ENCODE results near the gene RASGRF1.
"Not testable (repeated sequence)": the region's sequence is repeated elsewhere in the genome, so short reads cannot be mapped to it uniquely, and the experiment has no call there.

RASGRF1 gene

DNA sequence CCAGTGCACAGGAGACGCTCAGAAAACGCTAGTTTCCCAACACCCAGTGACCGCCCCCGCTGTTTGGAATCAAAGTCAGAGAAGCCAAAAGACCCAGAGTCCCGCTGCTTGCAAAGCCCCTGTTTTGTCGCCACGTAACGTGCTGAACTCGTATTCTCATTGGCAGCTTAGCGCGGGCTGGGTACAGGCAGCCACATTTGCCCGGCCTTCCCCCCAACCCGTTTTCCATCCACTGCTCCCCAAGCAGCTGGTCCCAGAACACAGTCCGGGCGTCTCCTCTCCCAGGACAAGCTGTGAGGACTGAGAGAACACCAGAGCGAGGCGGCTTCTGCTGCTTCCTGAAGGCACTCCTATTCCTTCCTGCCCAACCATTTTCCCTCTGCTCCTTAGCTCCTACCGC, 54.8 kb downstream of the RASGRF1 start:
- no peak for DNase-seq

DNA sequence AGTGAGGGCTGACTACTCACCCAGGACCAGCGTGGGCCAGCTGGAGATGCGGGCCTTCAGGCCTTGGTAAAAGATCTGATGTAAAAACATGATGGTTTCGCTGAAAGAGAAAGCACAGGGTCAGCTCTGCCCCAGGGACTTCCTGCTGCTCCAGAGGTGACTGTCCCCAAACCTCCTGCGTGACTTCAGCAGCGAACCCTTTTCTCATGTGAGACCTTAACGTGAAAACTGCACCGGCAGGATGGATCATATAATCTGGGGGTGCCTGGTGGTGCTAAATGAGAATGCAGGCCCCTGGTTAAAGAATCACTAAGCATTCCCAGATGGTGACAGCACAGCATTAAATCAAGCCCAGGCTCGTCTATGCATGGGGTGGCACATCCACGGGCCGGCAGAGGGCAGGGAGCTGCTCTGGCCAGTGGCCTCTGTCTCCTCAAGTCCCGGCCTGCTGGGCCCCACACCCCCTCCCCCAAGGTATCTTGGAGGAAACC, 55.4 kb downstream of the RASGRF1 start:
- DNase-seq: no peak

DNA sequence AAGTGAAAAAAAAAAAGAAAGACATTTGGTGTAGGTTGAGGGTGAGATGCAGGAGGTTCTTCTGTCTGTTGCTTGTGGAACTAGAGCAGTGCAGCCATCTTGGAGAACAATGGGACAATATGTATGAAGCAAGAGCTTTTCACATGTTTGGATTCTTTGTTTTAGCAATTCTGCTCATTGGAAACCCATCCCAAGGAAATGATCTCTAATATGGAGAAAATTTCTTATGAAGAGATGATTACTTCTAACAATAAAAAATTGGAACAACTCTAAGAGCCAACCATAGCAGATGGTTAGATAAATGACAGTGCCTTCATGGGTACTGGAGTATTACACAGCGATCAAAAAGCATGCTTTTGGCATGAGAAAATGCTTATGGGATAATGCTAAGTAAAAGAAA, 56.3 kb downstream of the RASGRF1 start:
- no peak for DNase-seq

DNA sequence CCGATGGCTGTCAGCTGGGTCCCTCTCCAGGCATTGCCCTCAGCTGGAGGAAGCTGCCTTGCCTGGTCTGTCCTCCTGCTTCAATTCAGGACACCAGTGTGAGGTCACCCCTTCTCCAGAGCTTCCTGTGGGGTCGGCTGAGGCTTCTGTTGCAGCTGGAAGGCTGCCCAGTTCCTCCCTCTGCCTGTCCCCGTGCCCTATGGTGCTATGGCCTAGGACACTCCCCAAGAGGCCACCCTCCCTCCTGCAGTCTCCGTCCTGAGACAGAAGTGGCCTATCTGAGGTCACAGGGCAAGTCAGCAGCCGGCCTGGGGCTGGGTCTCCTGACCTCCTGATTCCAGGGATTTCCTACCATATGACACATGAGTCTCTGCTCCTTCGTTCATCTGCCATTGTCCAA, 57.9 kb downstream of the RASGRF1 start:
- no peak for DNase-seq

DNA sequence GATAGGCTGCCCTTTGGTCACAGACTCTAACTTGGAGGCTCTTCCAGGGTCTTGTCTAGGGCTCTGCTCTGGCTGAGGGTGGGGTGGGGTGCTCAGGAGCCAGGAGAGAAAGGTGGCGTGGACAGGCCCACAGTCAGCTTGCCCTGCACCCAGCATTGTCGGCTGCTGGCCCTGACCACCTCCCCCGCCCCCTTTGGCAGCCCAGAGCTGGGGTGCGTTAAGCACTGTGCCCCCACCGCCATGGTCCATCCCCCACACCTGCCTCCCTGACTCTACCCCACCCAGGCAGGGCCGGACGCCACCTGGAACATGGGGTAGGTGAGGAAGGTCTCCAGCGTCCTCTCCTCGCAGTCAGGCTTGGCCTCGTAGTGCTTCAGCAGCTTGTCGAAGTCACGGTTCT, 58.8 kb downstream of the RASGRF1 start:
- no peak for DNase-seq

- no peak for DNase-seq
Observed at GRCh38 chr15:79031201-79031600, 59.4 kb downstream of the RASGRF1 start.

- no peak for DNase-seq
Observed at GRCh38 chr15:79030470-79030869, 60.1 kb downstream of the RASGRF1 start.

- no peak for DNase-seq
Observed at GRCh38 chr15:79028411-79028964, 62.1 kb downstream of the RASGRF1 start.

DNA sequence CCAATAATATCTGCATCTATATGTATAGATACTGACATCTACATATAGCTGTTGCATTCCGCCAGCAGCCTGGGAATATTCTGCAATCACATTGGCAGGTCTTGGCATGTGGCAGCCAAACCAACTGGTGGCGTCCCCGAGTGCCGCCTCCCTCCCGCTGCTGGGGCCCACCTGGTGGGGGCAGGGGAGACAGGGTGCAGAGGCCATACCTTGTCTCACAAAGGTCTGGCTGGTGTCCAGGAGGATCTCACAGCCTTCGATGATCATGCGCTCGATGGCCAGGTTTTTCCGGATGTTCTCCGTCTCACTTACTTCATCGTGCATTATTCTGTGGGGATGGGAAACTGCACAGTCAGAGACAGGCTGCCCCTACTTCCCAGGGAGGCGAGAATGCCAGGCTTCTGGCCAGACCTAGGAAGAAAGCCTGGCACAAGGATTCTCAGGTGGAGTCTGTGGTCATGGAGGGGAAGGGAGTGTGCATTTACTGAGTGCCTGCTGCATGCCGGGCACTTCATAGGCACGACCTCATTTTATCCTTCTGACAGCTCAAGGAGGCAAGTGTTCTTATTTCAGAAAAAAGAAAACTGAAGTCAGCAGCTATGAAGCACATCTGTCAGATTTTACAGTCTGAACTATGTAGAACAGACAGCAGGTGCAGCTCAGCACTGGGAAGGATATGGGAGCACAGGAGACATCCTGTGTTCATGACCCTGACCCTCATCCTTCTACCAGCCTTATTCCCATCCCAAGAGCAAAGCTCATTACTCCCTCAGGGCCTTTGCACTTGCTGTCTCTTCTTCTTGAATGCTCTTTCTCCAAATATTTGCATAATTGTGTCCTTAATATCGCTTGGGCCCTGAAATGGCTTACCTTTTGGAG, 62.8 kb downstream of the RASGRF1 start:
- no peak for DNase-seq

DNA sequence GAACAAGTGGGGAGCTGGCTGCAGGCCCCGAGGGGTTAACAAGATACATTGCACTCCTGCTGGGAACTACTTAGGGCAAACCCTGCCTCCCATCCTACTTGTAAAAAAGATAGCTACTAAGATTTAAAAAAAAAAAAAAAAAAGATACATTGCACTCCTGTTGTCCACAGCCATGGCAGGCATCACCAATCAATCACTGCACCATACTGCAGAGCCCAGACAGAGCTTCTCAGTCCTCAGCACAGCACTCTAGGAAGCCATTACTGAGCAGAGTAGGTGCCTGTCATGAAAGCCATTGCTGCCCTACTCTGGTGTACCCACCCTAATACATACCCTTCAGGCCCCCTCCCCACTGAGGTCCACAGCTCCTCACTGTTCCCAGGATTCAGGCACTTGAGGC, 64.8 kb downstream of the RASGRF1 start:
- no peak for DNase-seq

DNA sequence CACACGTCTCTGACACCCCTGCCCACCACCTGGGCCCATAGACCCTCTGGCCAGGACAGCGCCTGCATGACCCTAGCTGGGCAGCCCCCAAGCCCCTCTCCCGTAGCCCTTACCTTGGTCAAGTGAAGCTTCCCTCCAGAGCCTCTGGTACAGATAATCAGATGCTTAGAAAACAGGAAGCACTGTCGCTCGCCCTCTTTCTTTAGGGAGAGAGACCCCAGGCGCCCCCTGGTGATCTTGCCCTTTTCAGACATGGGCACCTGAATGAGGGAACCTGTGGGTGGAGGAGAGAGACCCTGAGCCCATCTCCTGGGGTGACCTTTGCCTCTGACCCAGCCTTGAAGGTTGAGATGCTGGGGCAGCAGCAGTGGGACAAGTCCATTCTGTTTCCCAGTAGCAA, 65.4 kb downstream of the RASGRF1 start:
- DNase-seq: no peak

DNA sequence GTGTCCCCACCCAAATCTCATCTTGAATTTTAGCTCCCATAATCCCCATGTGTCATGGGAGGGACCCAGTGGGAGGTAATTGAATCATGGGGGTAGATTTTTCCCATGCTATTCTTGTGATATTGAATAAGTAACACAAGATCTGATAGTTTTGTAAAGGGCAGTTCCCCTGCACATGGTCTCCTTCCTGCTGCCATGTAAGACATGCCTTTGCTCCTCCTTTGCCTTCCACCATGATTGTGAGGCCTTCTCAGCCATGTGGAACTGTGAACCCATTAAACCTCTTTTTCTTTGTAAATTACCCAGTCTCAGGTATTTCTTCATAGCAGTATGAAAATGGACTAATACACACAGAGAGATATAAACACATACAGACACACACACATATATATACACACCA, 66.1 kb downstream of the RASGRF1 start:
- not testable (repeated sequence) for DNase-seq

GRCh38 chr15:79023918-79024317, 66.7 kb downstream of the RASGRF1 start:
- DNase-seq: no peak

DNA sequence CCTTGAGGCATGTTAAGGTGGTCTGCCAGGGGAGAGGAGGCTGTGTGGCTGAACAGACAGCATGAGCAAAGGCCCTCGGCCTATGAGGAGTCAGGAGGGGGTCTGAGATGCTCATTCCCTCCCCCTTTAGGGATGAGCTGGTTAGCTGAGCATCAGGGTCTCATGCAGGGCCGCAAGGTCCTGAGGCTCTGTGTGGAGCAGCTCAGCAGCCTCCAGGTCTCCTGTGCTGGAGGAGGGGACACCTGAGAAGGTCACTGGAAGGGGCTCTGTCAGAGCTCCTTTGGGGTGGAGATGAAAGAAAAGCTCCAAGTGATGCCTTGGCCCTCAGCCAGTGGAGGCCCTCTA, 67.1 kb downstream of the RASGRF1 start:
- no peak for DNase-seq

DNA sequence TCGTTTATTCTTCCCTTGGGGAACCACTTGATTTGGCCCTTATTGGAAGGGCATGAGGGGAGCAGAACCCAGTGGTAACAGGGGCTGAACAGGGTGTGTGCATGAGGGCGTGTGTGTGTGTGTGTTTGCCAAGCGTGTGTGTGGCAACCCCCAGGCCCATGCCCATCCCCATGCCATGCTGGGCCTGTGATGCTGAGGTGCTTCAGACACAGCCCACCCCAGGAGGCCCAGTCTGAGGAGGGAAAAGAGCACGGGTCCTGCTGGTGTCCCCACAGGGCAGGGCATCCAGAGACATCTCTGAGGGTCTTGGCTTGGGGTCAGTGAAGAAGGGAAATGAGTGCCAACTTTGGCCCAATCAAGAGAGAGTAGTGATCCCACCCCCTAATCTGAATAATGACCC, 71.6 kb downstream of the RASGRF1 start:
- DNase-seq: no peak

DNA sequence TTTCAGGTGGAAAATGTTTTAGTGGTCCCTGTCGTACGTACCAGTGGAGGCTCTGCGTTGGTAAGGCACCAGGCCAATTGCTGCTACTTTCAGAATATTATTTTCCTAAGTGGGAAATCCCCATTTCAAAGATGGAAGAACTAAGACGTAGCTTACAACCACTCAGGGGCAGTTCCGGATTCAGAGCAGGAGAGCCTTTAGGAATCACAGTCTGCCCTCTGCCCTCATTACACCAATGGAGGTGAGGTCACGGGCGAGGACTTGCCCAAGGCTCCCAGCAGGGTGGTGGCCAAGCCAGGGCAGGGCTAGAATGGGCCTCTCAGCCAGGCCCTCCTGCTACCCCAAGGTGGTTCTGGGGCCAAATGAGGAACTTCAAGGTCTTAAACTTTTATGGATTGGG, 72.6 kb downstream of the RASGRF1 start:
- no peak for DNase-seq

- DNase-seq: no peak
Observed at GRCh38 chr15:79016527-79017170, 73.9 kb downstream of the RASGRF1 start.

DNA sequence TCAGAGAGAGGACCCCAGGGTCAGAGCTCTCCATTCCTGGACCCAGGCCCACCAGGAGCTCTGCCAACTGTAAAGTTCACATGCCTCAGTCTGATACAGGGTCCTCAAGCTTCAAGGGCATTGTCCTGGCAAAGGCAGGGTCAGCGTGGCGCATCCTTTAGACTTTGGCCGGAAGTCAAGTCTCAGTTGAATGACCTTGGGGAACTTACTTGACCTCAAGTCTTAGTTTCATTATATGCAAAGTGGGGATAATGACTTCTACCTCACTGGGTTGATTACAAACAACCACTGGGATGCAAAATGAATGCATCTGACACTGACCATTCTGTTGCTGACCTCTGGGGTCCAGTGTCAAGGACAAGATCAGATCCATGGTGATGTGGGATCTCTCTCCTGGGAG, 75.2 kb downstream of the RASGRF1 start:
- no peak for DNase-seq

GRCh38 chr15:79010278-79010677, 80.3 kb downstream of the RASGRF1 start:
- DNase-seq: no peak

DNA sequence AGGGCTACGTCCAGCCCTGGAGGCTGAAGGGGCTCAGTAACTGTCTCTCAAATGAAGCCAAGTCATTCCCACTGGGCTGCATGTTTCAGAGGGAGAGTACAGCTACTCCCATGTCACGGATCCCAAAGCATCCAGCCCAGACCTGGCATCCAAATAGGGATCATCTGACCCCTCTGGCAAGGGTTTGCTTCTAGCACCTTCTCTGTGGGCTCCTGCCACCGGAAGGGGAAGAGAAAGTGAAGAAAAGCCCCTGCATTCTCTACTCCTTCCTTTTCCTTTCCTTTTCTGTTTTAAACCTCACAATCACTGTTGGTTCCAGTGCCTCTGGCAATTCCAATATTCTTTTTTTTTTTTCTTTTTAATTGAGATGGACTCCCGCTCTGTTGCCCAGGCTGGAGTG, 81.2 kb downstream of the RASGRF1 start:
- no peak for DNase-seq

DNA sequence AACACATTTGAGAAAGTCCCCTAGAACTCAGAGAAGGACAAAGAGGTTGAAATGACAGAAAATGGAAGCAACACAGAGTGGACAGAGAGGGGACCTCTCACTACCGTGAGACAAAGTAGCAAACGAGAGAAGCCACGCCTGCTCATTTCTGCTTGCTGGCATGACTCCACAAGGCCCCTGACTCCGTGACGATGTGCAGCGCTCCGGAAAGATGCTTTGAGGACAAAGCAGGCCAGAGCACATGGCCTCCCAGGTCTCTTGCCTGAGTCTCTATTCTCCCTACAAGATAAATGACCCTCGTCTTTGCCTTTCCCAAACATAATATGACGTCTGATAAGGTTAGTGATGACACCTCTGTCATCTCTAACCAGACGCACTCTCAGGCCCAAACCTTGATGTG, 81.9 kb downstream of the RASGRF1 start:
- DNase-seq: no peak

DNA sequence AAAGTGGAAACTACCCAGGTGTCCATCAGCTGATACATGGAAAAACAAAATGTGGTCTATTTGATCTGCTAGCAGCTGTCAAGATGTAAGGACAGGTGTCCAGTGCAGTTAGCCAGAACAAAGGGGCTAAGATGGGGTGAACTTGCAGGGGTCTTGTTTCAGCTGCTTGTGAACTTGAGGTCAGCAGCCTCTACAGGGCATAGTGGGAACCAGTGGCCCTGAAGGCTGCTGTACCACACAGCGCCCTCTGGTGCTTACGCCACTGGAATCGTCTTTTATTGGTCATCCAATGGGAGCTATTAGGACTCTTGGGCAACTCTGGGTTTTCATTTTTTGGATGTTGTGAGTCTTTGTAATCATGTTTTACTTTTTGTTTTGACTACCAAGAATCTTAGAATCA, 83.5 kb downstream of the RASGRF1 start:
- peak; percentile 49 for DNase-seq

DNA sequence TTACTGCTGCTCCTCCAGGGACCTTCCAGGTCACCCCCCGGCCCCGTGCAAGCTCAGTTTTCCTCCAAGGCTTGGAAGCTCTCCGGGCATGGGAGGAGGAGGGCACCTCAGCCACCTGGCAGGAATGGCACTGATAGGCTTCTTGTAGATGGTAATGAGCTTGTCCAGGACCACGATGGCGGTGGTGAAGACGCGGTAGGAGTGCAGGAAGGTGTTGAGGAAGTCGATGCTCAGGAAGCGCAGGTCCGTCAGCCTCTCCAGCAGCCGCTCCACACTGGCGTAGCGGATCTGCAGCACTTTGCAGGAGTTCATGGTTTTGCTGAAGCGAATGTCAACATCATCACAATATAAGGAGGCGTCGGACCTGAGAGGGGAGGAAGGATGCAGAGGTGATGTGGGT, 84.5 kb downstream of the RASGRF1 start:
- no peak for DNase-seq

- DNase-seq: peak; percentile 34
Observed at GRCh38 chr15:79004336-79004735, 86.2 kb downstream of the RASGRF1 start.
